HepG2 (cell line): Measurements from ENCODE around the gene LIM2.

Experiments used
- GABPA ChIP-seq, 2 experiments: IDR thresholded peaks; 2 replicates each; pipeline ENCODE4 v1.6.1; 2011 to 2016; ENCODE audit warnings: low read depth in 2 of 2, low read length in 1 of 2, missing biosample characterization in 1 of 2, missing genetic modification characterization in 1 of 2
- IKZF1 ChIP-seq: fragments of 450-650 bp; IDR thresholded peaks from 2 replicates; pipeline ENCODE4 v1.7.1; 2016
- SMARCE1 ChIP-seq: fragments of 450-650 bp; IDR thresholded peaks from 2 replicates; pipeline ENCODE4 v1.6.1; 2017; ENCODE audit warnings: borderline replicate concordance
- ZBTB42 ChIP-seq: sonication (generic); formaldehyde crosslinking; IDR thresholded peaks from 2 replicates; pipeline ENCODE4 v1.5.0; 2020; ENCODE audit warnings: mild to moderate bottlenecking, missing genetic modification reagents
- ZBTB8A ChIP-seq: sonication (generic); formaldehyde crosslinking; IDR thresholded peaks from 2 replicates; pipeline ENCODE4 v1.4.0; 2020; ENCODE audit warnings: mild to moderate bottlenecking, low read depth, missing genetic modification reagents, borderline replicate concordance
- TF ChIP-seq, protein P1 (sequence below): sonication (generic); formaldehyde crosslinking; IDR thresholded peaks from 2 replicates; pipeline ENCODE4 v1.5.1; 2020; ENCODE audit warnings: missing genetic modification reagents, mild to moderate bottlenecking, borderline replicate concordance

- no peak for TF ChIP-seq SMARCE1
- TF ChIP-seq ZBTB8A = no peak
- TF ChIP-seq GABPA (IDR thresholded peaks at IDR 0.05; ENCODE audit: low read depth, low read length) = no peak
- TF ChIP-seq GABPA (CRISPR knock-in tag; IDR thresholded peaks at IDR 0.05; ENCODE audit: low read depth) = no peak
- TF ChIP-seq ZBTB42 (CRISPR knock-in tag) = no peak
- no peak for TF ChIP-seq IKZF1
- TF ChIP-seq, protein P1, sequence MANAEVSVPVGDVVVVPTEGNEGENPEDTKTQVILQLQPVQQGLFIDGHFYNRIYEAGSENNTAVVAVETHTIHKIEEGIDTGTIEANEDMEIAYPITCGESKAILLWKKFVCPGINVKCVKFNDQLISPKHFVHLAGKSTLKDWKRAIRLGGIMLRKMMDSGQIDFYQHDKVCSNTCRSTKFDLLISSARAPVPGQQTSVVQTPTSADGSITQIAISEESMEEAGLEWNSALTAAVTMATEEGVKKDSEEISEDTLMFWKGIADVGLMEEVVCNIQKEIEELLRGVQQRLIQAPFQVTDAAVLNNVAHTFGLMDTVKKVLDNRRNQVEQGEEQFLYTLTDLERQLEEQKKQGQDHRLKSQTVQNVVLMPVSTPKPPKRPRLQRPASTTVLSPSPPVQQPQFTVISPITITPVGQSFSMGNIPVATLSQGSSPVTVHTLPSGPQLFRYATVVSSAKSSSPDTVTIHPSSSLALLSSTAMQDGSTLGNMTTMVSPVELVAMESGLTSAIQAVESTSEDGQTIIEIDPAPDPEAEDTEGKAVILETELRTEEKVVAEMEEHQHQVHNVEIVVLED = no peak
These were observed 28.5 kb downstream of the LIM2 start for GRCh38 chr19:51359294-51359693.
